Stimulated activated CD4-positive, alpha-beta T cell treated with anti-CD3 and anti-CD28 coated beads, Interleukin-4, amount 100 ng/mL, for 1 hour (primary cell): ENCODE results near the gene SMIM36.
"Not testable (repeated sequence)": the region's sequence is repeated elsewhere in the genome, so short reads cannot be mapped to it uniquely, and the experiment has no call there.

Source experiments
- DNase-seq: peaks from one replicate; pipeline ENCODE4 v3.0.0-alpha.2; 2020

Gene SMIM36

GRCh38 chr17:55510986-55511721 is at the start of gene SMIM36:
TSS of gene SMIM36 (minus strand) at chr17:55511452.
- no peak for DNase-seq

- DNase-seq, result no peak
Observed at GRCh38 chr17:55555772-55556171, 44.5 kb upstream of the SMIM36 start.

- no peak for DNase-seq
Observed at GRCh38 chr17:55549140-55549539, 37.9 kb upstream of the SMIM36 start.

GRCh38 chr17:55546991-55547664 is 35.9 kb upstream of the SMIM36 start:
- no peak for DNase-seq

GRCh38 chr17:55546481-55546880 is 35.2 kb upstream of the SMIM36 start:
- DNase-seq, result no peak

GRCh38 chr17:55545806-55546205 is 34.6 kb upstream of the SMIM36 start:
- DNase-seq, result no peak

- no peak for DNase-seq
Observed at GRCh38 chr17:55543709-55544108, 32.5 kb upstream of the SMIM36 start.

- no peak for DNase-seq
Observed at GRCh38 chr17:55540414-55541091, 29.3 kb upstream of the SMIM36 start.

- DNase-seq, result no peak
Observed at GRCh38 chr17:55536205-55536604, 25.0 kb upstream of the SMIM36 start.

GRCh38 chr17:55533608-55534007 is 22.4 kb upstream of the SMIM36 start:
- DNase-seq, result no peak

- DNase-seq, result no peak
Observed at GRCh38 chr17:55532670-55533069, 21.4 kb upstream of the SMIM36 start.

GRCh38 chr17:55531053-55531728 is 19.9 kb upstream of the SMIM36 start:
- DNase-seq, result no peak

- no peak for DNase-seq
Observed at GRCh38 chr17:55530064-55530463, 18.8 kb upstream of the SMIM36 start.

- no peak for DNase-seq
Observed at GRCh38 chr17:55527540-55528118, 16.4 kb upstream of the SMIM36 start.

GRCh38 chr17:55524440-55525220 is 13.4 kb upstream of the SMIM36 start:
- no peak for DNase-seq

GRCh38 chr17:55523032-55523431 is 11.8 kb upstream of the SMIM36 start:
- DNase-seq, result not testable (repeated sequence)

GRCh38 chr17:55521186-55521585 is 9.9 kb upstream of the SMIM36 start:
- no peak for DNase-seq

GRCh38 chr17:55520402-55520801 is 9.2 kb upstream of the SMIM36 start:
- no peak for DNase-seq

- no peak for DNase-seq
Observed at GRCh38 chr17:55518510-55518909, 7.3 kb upstream of the SMIM36 start.

- peak; percentile 58 for DNase-seq
Observed at GRCh38 chr17:55513885-55514590, 2.8 kb upstream of the SMIM36 start.

GRCh38 chr17:55507669-55508068 is 3.6 kb downstream of the SMIM36 start:
- DNase-seq, result not testable (repeated sequence)
